Parathyroid adenoma (tissue), 2 donors: Measurements from ENCODE around the gene RGS4.

Experiments used
- H2AFZ ChIP-seq: fragments of 300-600 bp; sonication (generic); one replicate; pipeline ENCODE4 v1.7.0; 2017; ENCODE audit warnings: antibody characterized with exemption, mild to moderate bottlenecking
- H3K27ac ChIP-seq: fragments of 300-600 bp; sonication (generic); one replicate; pipeline ENCODE4 v1.7.0; 2017
- H3K27me3 ChIP-seq: fragments of 300-600 bp; sonication (generic); one replicate; pipeline ENCODE4 v1.7.0; 2017; ENCODE audit warnings: low read length; ENCODE audit not compliant: control insufficient read depth, insufficient read depth
- H3K36me3 ChIP-seq: fragments of 300-600 bp; sonication (generic); one replicate; pipeline ENCODE4 v1.7.0; 2017; ENCODE audit warnings: low read length; ENCODE audit not compliant: control insufficient read depth, insufficient read depth
- H3K4me1 ChIP-seq: fragments of 300-600 bp; sonication (generic); one replicate; pipeline ENCODE4 v1.7.0; 2017; ENCODE audit warnings: control low read depth
- H3K4me2 ChIP-seq: fragments of 300-600 bp; sonication (generic); one replicate; pipeline ENCODE4 v1.7.0; 2017; ENCODE audit warnings: low read length
- H3K4me3 ChIP-seq: fragments of 300-600 bp; sonication (generic); one replicate; pipeline ENCODE4 v1.7.0; 2017; ENCODE audit warnings: low read depth, low read length
- H3K79me2 ChIP-seq: fragments of 300-600 bp; sonication (generic); one replicate; pipeline ENCODE4 v1.7.0; 2017; ENCODE audit warnings: control low read depth
- H3K9ac ChIP-seq: fragments of 300-600 bp; sonication (generic); one replicate; pipeline ENCODE4 v1.7.0; 2017; ENCODE audit warnings: mild to moderate bottlenecking
- H3K9me3 ChIP-seq: fragments of 300-600 bp; sonication (generic); one replicate; pipeline ENCODE4 v1.7.0; 2017; ENCODE audit warnings: low read length; ENCODE audit not compliant: control insufficient read depth
- TF ChIP-seq, protein P1 (sequence below): fragments of 300-600 bp; sonication (generic); IDR thresholded peaks from one replicate; pipeline ENCODE4 v1.7.0; 2017; ENCODE audit warnings: antibody characterized with exemption, mild to moderate bottlenecking
- donor health status: primary hyperparathyroidism.

Gene RGS4

DNA sequence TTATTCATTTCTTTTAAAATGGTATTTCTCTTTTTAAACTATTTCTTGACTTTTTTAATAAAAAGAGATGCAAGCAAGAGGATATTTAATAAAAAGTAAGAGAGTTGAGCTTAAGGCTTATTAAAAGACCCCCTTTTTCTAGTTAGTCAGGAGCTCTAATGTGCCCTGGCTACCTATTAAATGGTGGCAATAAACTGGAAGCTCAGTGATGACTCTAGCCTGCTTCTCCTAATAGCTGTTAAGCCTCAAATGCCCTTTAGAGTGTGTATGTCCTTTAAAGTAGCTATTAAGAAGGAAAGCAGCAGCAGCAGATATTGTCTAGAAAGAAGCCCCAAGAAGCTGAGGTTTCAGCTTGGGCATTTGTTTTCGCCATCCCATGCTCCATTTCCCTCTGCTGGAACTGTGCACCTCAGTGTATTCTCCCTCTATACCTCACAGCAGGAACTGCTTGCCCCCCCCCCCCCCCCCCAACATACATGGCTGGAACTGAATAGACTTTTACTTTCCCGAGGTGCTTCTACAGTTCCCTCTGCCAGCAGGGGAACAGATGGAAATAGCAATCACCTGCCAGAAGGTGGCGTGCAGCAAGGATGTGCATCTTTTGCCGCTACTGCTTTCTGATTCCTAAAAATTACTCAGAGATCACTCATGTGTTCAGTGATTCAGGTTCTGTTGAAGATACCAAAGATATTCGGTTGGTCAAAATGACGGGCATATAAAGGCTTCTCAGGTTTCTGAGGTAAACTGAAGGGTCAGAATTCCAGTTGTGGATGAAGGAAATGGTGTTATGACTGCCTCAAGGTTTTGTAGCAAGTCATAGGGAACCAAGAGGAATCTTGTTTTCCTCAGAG lies 2.5 kb downstream of the RGS4 start:
- no peak overlapping the region for H2AFZ ChIP-seq
- no peak overlapping the region for H3K9ac ChIP-seq
- H3K4me3 ChIP-seq = no peak overlapping the region

GRCh38 chr1:163072658-163073057 lies 3.5 kb downstream of the RGS4 start:
- H3K79me2 ChIP-seq = no peaks in the 10 kb centered on the region
- no peak overlapping the region for H3K4me3 ChIP-seq
- no peaks in the 10 kb centered on the region for H3K9me3 ChIP-seq
- no peaks in the 10 kb centered on the region for H3K4me1 ChIP-seq
- H3K27me3 ChIP-seq = no peaks in the 10 kb centered on the region
- no peak overlapping the region for H3K27ac ChIP-seq
- TF ChIP-seq, protein P1, sequence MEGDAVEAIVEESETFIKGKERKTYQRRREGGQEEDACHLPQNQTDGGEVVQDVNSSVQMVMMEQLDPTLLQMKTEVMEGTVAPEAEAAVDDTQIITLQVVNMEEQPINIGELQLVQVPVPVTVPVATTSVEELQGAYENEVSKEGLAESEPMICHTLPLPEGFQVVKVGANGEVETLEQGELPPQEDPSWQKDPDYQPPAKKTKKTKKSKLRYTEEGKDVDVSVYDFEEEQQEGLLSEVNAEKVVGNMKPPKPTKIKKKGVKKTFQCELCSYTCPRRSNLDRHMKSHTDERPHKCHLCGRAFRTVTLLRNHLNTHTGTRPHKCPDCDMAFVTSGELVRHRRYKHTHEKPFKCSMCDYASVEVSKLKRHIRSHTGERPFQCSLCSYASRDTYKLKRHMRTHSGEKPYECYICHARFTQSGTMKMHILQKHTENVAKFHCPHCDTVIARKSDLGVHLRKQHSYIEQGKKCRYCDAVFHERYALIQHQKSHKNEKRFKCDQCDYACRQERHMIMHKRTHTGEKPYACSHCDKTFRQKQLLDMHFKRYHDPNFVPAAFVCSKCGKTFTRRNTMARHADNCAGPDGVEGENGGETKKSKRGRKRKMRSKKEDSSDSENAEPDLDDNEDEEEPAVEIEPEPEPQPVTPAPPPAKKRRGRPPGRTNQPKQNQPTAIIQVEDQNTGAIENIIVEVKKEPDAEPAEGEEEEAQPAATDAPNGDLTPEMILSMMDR = no peak
- H3K36me3 ChIP-seq = no peaks in the 10 kb centered on the region
- no peak overlapping the region for H3K9ac ChIP-seq
- no peak overlapping the region for H3K4me2 ChIP-seq
- no peak overlapping the region for H2AFZ ChIP-seq

More for the DNA sequence above, 2.5 kb downstream of the RGS4 start:
- H3K9me3 ChIP-seq = no peaks in the 10 kb centered on the region
- no peak overlapping the region for H3K4me2 ChIP-seq
- H3K36me3 ChIP-seq = no peaks in the 10 kb centered on the region
- H3K27me3 ChIP-seq = no peaks in the 10 kb centered on the region
- TF ChIP-seq, protein P1 = peak; percentile 43
- H3K4me1 ChIP-seq = no peaks in the 10 kb centered on the region
- H3K27ac ChIP-seq = no peak overlapping the region
- no peaks in the 10 kb centered on the region for H3K79me2 ChIP-seq

- Histone ChIP-seq H3K4me3 (no peak overlapping the region), H3K36me3 (no peaks in the 10 kb centered on the region), H3K4me1 (no peaks in the 10 kb centered on the region), H3K79me2 (no peaks in the 10 kb centered on the region), H3K27me3 (no peaks in the 10 kb centered on the region), H2AFZ (no peak overlapping the region), H3K9me3 (no peaks in the 10 kb centered on the region), H3K27ac (no peak overlapping the region), H3K4me2 (no peak overlapping the region), H3K9ac (no peak overlapping the region)
- TF ChIP-seq, protein P1 = no peak
These were observed 4.8 kb downstream of the RGS4 start for GRCh38 chr1:163074004-163074403.

DNA sequence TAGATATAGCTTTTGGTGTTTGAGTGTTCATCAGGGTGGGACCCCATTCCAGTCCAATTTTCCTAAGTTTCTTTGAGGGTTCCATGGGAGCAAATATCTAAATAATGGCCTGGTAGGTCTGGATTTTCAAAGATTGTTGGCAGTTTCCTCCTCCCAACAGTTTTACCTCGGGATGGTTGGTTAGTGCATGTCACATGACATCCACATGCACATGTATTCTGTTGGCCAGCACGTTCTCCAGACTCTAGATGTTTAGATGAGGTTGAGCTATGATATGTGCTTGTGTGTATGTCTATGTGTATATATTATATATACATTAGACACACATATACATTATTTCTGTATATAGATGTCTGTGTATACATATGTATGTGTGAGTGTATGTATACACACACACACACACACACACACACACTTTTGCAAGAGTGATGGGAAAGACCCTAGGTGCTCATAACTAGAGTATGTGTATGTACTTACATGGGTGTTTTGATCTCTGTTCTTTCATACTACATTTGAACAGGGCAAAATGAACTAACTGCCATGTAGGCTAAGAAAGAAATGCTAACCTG lies 5.6 kb downstream of the RGS4 start:
- Histone ChIP-seq H3K36me3 (no peaks in the 10 kb centered on the region), H3K4me3 (no peak overlapping the region), H3K27me3 (no peaks in the 10 kb centered on the region), H2AFZ (no peak overlapping the region), H3K27ac (no peak overlapping the region), H3K79me2 (no peaks in the 10 kb centered on the region), H3K9me3 (no peaks in the 10 kb centered on the region), H3K4me1 (no peaks in the 10 kb centered on the region), H3K9ac (no peak overlapping the region), H3K4me2 (no peak overlapping the region)
- TF ChIP-seq, protein P1 = no peak
